ENCODE results near the gene KCMF1.

DNA sequence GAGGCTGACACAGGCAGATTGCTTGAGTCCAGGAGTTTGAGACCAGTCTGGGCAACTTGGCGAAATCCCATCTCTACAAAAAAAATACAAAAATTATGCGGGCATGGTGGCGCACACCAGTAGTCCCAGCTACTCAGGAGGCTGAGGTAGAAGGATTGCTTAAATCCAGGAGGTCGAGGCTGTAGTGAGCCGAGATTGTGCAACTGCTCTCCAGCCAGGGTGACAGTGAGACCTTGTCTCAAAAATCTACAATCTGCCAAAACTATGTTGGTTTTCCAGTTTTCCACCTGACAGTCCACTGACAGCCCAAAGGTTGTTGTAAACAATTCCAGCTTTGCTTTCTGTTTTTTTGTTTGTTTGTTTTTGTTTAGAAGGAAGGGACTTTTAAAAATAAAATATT lies 51.3 kb downstream of the KCMF1 start:
- TF ChIP-seq POLR2AphosphoS5 (IDR thresholded peaks at IDR 0.05): no peak
- TF ChIP-seq, protein P1, sequence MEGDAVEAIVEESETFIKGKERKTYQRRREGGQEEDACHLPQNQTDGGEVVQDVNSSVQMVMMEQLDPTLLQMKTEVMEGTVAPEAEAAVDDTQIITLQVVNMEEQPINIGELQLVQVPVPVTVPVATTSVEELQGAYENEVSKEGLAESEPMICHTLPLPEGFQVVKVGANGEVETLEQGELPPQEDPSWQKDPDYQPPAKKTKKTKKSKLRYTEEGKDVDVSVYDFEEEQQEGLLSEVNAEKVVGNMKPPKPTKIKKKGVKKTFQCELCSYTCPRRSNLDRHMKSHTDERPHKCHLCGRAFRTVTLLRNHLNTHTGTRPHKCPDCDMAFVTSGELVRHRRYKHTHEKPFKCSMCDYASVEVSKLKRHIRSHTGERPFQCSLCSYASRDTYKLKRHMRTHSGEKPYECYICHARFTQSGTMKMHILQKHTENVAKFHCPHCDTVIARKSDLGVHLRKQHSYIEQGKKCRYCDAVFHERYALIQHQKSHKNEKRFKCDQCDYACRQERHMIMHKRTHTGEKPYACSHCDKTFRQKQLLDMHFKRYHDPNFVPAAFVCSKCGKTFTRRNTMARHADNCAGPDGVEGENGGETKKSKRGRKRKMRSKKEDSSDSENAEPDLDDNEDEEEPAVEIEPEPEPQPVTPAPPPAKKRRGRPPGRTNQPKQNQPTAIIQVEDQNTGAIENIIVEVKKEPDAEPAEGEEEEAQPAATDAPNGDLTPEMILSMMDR (IDR thresholded peaks at IDR 0.05): no peak
- TF ChIP-seq EP300 (IDR thresholded peaks at IDR 0.05; ENCODE audit: low read depth): no peak
- TF ChIP-seq POLR2A (IDR thresholded peaks at IDR 0.05): no peak

Measured in transverse colon (tissue), 4 donors.